ENCODE data around the gene IQSEC1. TPM values are rescaled to one million over a fixed set of nuclear protein-coding genes. Genes with fewer than 3 reads are reported as not detected.

The IQSEC1 gene
- total and polyA plus RNA-seq, 9 of the 15 experiments (the other 6 are each of a cell fraction or from before 2014, with no cell fraction given), result 0.56 to 39.0 (median 6.8) TPM

GRCh38 chr3:13011573-13012220, 61.5 kb downstream of the IQSEC1 start (continued):
- TF ChIP-seq ZSCAN32 (CRISPR knock-in tag; IDR thresholded peaks at IDR 0.05) (no peak), ETV5 (CRISPR knock-in tag; IDR thresholded peaks at IDR 0.05; ENCODE audit: low read depth) (peak; percentile 51; the same call in 1 of the 2 replicates), MEF2A (IDR thresholded peaks at IDR 0.05; ENCODE audit: control insufficient read depth, low read depth, low read length) (no peak), NR2C1 (IDR thresholded peaks at IDR 0.05) (no peak), NR2C1 (tag; IDR thresholded peaks at IDR 0.05) (peak; percentile 52), AFF4 (CRISPR knock-in tag; IDR thresholded peaks at IDR 0.05) (no peak), DDX20 (tag; IDR thresholded peaks at IDR 0.05; ENCODE audit: low read depth) (peak; percentile 74), GATA2 (CRISPR knock-in tag; IDR thresholded peaks at IDR 0.05) (no peak), SRSF7 (optimal IDR thresholded peaks at IDR 0.05; ENCODE audit: low read depth, low read length) (no peak), PHF20 (IDR thresholded peaks at IDR 0.05; ENCODE audit: partially characterized antibody) (no peak), UBTF (IDR thresholded peaks at IDR 0.05; ENCODE audit: borderline replicate concordance in 1 of 2, low read depth in 2 of 2, low read length in 2 of 2) (no peak), RNF2 (IDR thresholded peaks at IDR 0.05) (peak; percentile 57; the same call in 1 of the 2 replicates), ZNF407 (IDR thresholded peaks at IDR 0.05; ENCODE audit: low read depth) (no peak)
